Renal pelvis (tissue), 4 donors: ENCODE measurements around the gene LSMEM2. TPM values are rescaled to one million over a fixed set of nuclear protein-coding genes. Genes with fewer than 3 reads are reported as not detected.
A peak's percentile ranks its signal among the peaks of the same experiment; 100 is the strongest.
"Not testable (repeated sequence)": the region's sequence is repeated elsewhere in the genome, so short reads cannot be mapped to it uniquely, and the experiment has no call there.

ENCODE experiments used
- DNase-seq: peaks from one replicate; pipeline ENCODE4 v3.0.0-alpha.2; 2013
- polyA plus RNA-seq, 3 donors: library from polyadenylated mRNA; unstranded; fragments of 120-200 nt; gene quantifications; one replicate each; pipeline ENCODE4 v1.2.1, GENCODE V29; 2013; ENCODE audit not compliant: insufficient read length in 3 of 3

LSMEM2 gene
- polyA plus RNA-seq, 3 donors, result 0.31 to 1.5 (median 0.69) TPM

GRCh38 chr3:50278123-50278879 is 586 bp upstream of the LSMEM2 start:
- DNase-seq, result no peak

DNA sequence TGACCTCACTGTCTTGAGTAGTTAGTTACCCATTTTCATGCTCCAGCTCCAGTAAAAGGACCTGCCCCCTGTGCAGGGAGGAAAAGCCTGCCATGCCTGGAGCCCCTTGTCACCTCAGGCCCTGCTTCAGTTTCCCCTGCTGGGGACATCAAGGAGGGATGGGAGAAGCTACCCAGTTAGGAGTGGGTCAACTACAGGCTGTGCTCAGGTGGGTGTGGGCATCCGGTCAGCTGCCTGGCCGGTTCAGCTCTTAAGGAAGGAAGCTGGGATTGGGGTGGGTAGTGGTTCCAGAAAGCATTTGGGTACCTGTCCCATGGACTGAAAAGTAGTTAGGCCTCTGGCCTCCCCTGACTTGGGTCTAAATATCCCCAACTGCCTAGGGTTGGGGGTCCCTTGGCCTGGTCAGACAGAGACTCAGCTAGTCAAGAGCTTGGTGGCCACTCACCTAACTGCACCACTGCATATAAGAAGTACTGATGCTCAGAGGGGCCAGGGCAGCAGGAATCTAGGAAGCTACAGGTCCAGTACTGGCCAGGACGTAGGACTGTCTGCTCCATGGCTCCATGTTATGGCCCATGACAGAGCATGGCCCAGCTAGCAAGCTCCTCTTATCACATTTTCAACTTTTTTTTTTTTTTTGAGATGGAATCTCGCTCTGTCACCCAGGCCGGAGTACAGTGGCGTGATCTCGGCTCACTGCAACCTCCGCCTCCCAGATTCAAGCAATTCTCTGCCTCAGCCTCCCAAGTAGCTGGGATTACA is 549 bp downstream of the LSMEM2 start:
- no peak for DNase-seq

GRCh38 chr3:50284121-50284520 is 5.2 kb downstream of the LSMEM2 start:
- DNase-seq, result not testable (repeated sequence)

DNA sequence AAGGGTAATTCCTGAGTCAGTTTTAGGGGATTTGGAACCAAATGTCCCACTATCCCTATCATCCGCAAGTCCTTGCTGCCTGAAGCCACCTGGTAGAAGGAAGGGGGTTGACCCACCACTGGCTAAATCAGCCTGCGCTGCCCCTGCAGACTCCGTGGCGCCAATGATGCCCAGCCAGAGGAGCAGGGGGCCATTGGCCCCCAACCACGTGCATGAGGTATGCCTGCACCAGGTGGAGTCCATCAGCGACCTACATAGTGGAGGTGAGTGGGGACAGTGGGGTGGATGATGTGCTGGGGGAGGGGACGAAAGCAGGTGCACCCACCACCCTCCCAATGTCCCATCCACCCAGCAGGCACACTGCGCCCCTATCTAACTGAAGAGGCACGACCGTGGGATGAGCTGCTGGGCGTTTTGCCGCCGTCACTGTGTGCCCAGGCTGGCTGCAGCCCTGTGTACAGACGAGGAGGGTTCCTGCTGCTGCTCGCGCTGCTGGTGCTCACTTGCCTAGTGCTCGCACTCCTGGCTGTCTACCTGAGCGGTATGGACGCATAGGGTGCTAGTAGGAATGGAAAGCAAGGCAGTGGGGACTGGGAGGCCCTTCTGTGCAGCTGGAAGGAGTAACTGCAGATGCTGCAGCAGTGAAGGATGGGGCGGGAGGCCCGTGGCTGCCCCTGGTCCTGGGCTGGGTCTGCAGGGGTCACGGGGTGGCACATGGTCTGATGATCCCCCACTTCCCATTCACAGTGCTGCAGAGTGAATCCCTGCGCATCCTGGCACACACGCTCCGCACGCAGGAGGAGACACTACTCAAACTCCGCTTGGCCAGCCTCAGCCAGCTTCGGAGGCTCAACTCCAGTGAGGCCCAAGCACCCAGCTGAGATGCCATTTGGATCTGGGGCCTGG is 7.7 kb downstream of the LSMEM2 start:
- DNase-seq, result no peak

DNA sequence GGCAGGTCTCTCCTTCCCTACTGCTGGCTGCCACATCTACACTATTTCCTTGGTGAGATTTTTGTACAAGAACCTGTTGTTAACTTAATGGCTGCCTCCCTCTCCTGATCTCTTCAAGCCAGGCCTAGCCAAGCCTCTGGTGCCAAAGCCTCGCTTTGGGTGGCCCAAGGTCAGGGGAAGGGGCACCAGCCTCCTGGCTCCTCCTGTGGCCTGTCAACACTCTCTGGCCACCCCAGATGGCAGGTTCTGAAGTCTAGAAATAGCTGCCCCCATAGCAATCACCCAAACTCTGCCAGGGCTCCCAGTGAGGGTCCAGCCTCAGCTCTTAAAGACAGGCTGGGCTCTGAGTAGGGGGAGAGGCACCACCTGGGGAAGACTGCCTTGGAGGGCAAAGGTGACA is 8.4 kb downstream of the LSMEM2 start:
- no peak for DNase-seq

GRCh38 chr3:50288387-50289007 is 9.6 kb downstream of the LSMEM2 start:
- DNase-seq, result no peak

- DNase-seq, result no peak
Measured at GRCh38 chr3:50289130-50289529, 10.2 kb downstream of the LSMEM2 start.

DNA sequence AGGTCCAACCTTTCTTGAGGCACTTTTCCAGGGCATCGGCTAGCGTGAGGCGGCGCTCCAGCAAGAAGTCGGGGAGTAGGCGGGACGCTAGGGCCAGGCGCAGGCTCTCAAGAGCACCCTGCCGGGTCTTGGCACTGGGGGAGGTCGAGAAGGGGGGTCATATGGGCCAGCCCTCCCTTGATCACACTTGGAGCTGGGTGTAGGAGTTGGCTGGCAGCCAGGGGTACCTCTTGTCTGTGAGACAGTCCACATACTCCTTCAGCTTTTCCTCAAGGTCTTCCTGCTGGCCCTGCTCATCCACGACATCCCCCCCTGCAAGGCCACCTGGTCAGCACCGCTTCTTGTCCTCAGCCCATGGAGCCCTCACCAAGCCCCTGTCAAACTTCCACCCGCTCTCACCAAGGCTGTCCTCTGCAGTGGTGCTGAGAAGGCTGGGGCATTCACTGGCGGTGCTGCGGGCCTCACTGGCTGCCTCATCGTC is 11.3 kb downstream of the LSMEM2 start:
- DNase-seq, result no peak

- peak; percentile 97 for DNase-seq
Measured at GRCh38 chr3:50292159-50293078, 13.5 kb downstream of the LSMEM2 start, which contains the start of gene IFRD2. Gene IFRD2, minus strand, starts transcription at chr3:50292429. Its CDS starts 155 bp downstream, at chr3:50292274.

GRCh38 chr3:50293079-50293801 is 14.4 kb downstream of the LSMEM2 start:
- DNase-seq, result no peak

- DNase-seq, result no peak
Measured at GRCh38 chr3:50294089-50294488, 15.2 kb downstream of the LSMEM2 start.

DNA sequence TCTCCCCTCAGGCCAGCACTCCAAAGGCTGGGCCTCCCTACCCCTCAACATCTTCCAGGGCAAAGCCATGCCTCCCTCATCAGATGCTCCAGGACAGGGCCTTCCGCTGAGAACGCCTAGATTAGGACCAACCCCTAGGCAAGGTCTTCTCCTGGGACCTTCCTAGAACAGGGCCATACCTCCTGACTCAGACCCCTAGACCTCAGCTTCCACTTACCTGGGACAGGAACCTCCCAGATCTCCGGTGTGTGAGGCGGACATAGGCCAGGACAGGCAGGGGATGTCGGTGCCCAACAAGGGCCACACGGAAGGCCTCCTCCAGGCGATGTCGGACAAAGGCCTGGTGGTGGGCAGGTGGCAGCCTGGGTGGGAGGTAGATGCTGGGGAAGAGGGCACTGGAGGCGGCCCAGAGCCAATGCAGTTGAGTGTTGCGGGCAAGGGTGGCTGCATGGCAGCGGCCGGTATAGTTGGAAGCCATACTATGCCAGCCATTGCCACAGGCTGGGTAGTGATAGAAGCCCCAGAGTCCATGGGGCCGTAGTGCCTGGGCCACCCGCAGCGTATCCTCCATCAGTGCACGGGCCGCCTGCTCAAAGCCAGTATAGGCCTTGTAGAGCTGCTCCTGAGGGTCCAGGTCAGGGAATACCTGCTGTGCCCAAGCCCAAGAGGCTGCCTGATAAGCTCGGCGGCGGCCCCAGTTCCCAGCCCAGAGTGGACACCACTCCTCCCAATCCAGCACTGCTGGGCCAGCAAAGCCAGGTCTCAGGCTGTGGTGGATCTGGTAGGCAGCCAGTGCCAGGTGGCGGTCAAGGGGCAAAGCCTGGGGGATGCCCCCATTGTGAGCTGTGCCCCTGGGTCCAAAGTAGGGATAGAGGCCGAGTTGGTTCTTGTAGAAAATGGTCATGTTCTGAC is 15.9 kb downstream of the LSMEM2 start:
- DNase-seq, result no peak

DNA sequence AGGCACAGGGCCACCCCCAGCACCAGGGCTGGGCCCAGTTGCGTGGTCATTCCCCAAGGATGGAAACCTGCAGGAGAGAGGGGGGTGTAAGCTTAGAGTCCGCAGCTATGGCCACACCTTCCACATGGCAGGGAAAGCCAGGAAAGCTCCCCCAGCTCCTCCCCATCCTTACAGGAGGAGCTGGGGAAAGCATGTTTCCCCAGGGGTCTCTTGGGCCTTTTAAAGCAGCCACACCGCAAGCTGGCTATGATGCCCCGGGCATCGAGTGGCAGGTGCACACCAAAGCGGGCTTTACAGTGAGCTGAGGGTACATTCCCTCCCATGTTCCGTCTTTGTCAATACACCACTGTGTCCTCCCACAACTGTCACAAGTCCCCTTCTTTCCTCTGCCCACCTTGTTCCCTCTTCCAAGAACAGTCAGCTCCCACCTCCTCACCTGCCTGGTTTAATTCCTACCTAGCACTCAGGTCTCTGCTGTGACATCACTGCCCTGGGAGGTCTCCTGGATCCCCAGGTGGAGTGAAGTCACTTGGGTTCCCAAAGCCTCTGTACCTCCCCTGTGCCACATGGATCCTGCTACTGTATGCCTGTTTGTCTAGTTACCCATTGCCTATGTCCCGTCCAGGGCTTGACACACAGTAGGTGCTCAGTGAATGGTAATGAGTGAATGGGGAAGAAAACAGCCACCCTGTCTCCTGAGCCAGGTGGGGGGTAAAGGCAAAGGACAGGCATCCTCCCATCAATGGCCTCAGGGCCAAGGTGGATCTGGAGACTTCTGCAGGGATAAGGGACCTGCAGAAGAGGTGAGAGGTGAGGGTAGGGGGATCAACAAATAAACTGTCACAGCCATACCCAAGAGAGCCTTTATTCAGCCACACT is 16.9 kb downstream of the LSMEM2 start:
- no peak for DNase-seq

DNA sequence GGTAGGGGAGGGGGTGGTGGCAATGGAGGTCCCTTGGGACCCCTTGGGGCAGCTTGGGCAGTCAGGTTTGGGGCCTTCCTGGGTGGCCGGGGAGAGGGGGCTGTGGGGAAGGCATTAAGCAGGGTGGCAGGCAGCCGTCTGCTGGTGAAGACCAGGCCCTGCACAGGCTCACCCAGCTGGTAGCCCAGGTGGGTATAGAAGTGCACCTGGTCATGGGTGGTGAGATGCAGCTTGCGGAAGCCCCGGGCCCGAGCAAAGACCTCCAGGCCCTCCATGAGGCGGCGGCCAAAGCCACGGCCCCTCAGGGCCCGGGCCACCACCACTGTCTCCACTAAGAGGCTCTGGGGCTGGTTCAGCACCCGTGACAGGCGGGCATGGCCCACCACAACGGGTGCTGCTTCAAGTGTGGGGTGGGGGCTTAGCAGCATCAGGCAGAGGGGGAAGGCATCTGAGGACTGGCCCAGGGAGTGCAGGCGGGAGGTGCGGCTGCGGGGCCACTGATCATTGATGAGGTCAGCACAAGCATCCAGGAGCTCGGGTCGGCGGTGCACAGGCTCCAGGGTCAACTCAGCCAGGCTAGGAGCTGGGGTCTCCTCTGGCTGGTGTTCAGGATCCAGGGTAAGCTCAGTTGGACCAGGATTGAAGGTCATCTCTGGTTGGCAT is 18.0 kb downstream of the LSMEM2 start:
- DNase-seq, result no peak

DNA sequence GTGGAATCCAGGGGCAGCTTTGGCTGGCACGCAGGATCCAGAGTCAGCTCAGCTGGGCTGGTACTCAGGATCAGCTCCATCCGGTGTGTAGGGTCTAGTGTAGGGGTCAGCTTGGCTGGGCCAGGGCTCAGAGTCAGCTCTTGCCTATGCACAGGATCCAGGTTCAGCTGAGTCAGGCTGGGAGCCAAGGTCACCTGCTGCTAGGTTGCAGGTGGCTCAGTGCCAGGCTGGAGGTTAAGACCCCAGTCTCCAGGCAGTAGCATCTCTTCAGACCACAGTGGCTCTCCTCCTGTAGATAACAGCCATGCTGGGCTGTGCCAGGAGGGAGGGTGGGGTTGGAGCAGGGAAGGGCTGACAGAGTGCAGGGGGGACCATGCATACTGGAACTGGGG is 18.5 kb downstream of the LSMEM2 start:
- no peak for DNase-seq

DNA sequence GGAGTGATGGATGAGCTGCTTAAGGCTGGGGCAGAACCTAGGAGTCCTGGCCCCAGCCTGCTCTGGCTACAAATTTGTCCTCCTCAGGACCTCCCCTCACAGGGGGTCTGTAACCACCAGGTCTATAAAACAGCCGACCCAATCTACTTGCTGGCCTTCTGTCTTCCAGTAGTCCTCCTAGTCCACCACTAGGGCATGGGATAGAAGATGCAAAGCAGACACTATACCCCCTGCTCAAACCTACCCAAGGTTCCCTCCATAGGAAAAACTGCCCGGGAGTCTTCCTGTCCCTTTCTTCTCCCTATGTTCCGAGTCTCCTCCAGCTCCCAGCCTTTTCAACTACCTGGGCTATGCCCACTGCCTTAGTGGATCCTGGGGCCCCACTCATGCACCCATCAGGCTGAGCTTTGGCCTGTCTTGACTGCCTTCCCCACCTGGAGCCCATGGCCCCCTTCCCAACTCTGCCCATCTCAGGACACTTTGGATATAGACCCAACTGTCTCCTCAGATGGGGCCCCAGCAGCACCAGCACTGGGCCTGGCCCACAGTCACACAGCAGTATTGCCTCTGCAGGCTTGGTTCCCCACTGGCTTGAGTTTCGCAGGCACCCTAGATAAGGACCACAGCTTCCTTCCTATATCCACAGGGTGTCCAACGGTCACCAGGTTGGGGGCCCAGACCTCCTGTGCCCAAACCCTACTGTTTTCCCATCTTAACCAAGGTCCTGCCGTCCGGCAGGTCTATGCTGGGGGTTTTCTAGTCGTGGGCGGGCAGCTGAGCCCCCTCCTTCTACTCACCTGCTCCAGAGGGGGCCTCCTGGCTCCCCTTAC is 19.2 kb downstream of the LSMEM2 start:
- no peak for DNase-seq
